Activated CD4-positive, alpha-beta T cell treated with anti-CD3 and anti-CD28 coated beads for 24 hours (primary cell): ENCODE measurements around the gene SIRPA.

Source experiments
- DNase-seq, 2 donors: peaks; one replicate each; pipeline ENCODE4 v3.0.0-alpha.2; 2020; ENCODE audit warnings: low read depth in 2 of 2

Gene SIRPA

DNA sequence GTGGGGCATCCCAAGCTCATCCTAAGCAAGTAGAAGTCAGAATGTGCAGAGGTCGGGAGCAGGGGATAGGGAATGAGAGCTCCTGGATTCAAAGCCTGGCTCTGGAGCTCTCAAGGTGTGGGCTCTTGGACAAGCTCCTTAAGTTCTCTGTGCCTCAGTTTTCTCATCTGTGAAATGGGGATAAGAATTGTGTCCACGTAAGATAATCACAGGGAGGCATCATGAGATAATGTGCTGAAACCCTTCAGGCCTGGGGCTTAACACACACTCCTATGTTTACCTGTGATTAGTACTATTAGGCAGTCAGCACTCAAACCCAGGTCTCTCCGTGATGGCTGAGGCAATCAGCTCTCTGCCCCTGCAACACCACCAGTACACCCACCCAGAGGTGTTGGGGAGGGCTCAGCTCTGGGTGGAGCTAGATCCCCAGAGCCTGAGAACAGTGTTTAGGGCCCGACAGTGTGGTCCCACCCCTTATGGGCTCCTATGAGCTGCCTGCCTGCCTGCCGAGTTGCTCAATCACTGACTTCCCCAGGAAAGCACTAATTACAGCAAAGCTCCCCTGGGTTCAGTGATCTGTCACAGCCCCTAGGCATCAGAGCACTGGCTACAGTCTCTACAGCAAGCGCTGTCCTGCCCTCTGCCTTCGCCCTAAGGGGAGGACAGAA lies 6.3 kb upstream of the SIRPA start:
- DNase-seq: no peak

- no peak for DNase-seq
Measured at GRCh38 chr20:1890469-1891262, 4.5 kb upstream of the SIRPA start.

DNA sequence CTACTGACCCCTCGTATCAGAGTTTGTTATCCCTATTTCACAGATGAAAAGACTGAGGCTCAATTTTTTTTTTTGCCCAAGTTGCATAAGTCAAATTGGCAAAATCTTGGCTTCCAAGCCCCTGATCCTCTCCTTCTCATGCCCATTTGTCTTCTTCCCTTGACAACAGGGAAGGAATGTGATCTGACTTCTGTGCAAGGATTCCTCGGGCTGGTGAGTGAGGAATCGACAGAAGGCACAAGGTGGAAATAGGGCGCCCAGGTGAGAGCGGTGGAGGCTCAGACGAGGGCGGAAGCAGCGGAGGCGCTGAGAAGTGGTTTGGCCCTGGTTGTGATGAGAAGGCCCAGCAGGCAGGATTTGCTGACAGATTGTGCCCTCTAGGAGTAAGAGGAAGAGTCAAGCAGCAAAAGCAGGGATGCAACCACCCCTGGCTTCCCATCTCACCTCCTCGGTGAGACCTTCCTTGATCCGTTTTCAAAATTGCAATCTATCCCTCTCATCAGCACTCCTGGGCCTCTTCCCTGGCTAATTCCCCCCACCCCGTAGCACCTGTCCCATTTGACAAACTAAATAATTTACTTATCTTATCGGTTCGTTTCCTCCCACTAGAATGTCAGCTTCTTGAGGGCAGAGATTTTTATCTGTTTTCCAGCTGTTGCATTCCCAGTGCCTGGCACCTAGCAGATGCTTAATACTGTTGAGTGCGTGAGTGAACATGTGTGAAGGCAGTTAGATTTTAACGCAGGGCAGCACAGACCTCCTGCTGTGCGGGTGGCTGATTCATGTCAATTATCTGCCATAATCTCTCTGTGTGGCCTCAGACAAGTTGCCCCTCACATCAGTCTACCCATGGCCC lies 3.7 kb upstream of the SIRPA start:
- DNase-seq: no peak

DNA sequence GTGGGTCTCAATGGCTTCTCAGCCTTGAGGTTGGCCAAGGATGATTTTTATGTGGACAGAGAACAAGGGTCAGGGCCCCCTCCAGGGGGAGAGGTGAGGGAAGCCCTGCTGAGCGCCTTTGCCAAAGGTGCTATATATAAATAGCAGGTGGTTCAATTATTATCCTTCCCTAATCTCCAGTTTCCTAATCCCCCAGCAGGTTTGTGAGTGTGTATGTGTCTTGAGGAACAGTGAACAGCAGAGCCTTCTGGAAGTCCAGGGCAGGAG lies 3.2 kb upstream of the SIRPA start:
- DNase-seq: no peak

DNA sequence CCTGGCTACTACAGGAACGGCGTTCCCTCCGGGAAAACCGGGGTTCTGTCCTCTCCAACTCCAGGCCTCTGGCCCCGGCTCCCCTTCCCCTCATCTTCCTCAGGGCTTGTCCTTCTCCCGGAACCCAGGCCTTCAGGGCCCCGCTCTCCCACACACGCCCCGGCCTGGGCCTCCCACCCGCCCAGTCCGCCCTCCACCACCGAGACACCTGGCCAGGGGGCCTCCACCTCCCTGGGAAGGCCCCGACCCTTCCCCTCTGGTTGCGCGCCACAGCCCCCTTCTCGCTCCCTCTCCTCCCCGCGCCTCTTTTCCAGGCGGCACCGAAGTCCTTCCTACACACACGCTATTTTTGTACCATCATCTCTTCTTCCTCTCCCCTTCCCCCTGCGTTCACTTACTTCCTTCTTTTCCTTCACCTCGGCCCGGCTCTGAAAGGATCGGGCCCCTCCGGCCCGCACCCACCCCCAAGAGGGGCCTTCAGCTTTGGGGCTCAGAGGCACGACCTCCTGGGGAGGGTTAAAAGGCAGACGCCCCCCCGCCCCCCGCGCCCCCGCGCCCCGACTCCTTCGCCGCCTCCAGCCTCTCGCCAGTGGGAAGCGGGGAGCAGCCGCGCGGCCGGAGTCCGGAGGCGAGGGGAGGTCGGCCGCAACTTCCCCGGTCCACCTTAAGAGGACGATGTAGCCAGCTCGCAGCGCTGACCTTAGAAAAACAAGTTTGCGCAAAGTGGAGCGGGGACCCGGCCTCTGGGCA lies 1.3 kb upstream of the SIRPA start:
- no peak for DNase-seq

DNA sequence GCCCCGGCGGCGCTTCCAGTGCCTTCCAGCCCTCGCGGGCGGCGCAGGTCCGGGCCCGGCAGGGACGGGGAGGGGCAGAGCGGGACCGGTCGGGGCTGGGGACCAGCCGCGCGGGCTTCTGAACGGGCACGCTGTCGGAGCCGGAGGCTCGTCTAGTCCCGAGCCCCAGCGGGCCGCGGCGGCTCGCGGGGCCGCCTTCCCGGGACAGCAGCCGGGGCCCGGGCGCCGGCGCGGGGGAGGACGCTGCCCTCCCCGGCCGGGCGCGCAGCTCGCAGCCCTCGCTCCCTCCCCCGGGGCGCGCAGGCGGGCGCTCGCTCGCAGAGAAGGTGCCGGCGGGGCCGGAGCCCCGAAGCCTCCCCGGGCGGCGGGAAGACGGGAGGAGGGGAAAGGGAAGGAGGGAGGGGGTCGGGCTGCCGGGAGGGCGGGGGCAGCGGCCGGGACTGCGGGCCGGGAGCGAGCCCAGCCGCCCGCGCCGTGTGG lies 696 bp upstream of the SIRPA start:
- no peak for DNase-seq

DNA sequence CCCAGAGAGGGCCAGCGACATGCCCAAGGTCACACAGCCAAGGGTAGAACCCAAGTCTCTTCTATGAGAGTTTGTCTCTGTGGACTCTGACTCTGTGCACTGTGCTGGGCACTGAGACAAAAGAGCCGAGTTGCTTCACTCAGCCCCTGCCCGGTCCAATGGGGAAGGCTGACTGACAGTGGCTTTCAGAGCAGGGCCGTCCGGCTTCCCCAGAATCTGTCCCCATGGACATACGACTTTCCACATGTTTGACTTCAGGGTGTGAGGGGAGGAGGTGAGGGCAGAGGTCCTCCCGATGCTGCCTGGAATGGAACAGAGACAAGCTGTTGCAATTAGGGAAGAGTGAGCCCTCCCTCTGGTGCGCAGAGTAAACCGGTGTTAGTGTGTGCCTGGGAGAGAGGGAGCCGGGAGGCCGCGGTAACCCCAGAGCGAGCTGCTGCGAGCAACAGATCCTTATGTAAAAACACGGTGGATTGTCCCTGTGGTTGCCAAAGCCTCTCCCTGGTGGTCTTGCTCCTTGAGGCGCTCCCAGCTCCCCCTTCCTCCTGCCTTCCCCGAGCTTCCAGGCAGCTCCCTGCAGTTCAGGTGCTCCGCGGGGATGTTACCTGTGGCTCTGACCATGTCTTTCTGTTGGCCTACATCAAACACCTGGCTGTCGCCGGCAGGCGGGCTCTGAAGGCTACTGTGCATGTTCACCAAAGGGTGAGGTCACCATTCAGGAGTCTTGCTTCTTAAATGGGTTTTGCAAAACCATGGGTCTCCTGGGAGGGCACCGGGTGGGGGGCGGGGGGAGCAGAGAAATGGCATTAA lies 672 bp downstream of the SIRPA start:
- DNase-seq: no peak

DNA sequence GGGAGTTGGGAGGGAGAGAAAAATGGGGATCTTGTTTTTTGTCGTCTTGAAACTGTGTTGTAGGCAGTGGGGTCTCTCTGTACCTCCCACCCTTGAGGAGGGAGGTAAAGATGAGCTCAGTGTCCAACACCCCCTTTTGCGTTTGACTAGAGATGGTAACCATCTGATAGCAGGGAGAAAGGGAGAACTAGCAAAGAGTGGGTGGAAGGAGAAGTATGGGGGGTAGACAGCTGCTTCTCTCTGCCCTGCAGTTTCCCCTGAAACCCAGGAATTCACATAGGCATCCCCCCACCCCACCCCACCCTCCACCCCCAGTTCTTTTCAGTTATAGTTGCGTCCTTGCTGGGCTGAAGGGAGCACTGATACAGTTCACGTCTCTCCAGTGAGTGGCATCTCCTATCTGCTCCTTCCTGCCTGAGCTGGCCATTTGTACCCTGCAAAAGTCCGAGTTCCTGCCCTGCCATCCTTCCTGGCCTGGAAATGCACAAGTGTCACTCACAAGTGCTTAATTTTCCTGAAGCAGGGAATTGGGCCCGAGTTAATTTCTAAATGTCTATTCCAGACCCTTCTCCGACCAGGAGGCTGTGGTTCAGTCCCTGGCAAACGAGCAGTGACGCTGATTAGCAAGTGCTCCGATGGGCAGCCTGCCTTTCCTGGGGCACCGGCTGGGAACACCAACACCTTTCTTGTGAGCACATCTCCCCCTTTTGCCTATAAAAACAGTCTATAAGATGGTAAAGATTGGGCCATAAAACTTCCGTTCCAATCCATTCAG lies 1.5 kb downstream of the SIRPA start:
- no peak for DNase-seq

DNA sequence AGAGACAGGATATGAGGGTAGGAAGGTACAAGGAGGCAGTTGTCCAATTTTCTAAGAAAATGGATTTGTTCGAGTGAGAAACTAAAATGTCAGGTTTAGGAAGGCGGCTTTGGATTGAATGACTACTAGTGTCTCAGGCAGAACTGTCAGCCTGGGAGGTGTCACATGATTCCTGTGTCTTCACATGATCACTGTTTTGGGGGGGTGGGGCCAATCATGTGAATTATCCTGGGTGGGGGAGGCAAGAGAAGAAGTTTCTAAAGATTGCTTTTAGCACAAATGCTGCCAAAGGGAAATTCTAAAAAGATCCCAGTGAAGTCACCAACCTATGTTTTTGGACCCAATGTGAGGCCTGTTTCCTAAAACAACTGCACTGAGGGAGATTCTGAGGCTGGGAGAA lies 2.3 kb downstream of the SIRPA start:
- no peak for DNase-seq

- no peak for DNase-seq
Measured at GRCh38 chr20:1897965-1898464, 2.8 kb downstream of the SIRPA start.

DNA sequence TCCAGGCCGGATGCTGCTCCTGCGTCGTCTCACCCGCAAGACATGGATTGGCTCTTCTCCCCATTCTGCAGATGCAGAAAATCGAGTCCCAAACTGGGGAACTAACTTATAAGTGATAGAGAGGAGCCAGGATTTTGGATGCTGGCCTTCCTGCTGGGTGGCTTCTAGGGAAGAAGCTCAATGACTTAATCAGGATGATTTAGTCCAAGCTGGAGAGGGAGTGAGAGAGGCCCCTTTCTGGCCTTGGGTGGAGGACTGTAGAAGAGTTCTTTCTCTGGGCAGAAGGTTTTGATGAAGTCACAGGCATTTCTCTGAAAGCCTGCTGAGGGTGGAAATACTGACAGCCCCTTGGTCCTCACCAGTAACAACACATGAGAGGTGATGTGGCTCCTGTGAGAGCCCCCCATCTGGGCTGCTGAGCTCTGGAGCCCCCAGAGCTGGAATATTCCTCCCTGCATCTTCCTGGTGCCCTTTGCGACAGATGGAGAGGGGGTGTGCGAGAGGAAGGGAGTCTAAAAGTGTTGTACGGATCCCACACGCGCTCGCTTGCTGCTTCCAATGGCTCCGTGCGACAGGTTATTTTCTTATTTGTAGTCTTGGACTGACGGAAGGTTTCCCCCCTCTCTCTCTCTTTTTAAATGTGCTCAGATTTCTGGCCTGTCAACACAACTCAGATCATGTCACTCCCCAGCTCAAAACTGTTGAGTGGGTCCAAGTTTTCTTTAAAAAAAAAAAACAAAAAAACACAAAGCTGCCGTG lies 3.5 kb downstream of the SIRPA start:
- DNase-seq: no peak

GRCh38 chr20:1899241-1899525 lies 4.0 kb downstream of the SIRPA start:
- DNase-seq: no peak

- DNase-seq: no peak
Measured at GRCh38 chr20:1900321-1900801, 5.2 kb downstream of the SIRPA start.

GRCh38 chr20:1901704-1902103 lies 6.5 kb downstream of the SIRPA start:
- DNase-seq: no peak

DNA sequence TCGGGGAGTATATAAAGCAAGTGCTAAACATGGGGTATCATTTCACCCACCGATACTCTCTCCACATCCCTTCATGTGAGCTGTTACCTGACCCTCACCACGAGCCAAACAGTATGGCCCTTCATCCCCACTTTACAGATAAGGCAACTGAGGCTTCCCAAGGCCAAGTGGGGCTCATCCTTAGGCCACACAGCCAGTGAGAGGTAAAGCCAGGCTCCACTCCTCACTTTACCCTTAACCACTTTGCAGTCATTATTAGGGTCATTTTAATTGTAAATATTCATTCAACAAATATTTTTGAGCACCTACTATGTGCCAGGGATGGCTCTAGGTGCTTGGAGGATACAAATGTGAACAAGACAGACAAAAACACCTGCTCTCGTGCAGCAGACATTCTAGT lies 7.0 kb downstream of the SIRPA start:
- DNase-seq: no peak

DNA sequence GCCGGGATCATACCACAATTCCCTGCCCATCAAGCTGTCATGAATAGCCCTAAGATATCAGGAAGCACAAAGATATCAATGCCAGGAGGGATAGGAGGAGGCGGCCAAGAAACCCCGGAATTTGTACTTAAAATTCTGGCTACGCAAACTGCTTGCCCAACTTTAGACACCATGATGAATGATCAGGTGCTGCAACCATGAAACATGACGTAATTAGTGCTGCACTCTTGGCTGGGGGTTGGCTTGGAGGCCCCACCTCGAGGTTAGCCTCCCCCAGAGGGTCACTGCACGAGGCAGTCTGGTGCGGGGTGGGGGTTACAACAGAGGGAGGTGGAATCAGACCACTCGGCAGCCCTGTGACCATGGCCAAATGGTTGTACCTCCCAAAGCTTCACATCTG lies 8.9 kb downstream of the SIRPA start:
- no peak for DNase-seq

- DNase-seq: no peak
Measured at GRCh38 chr20:1905009-1905408, 9.8 kb downstream of the SIRPA start.

GRCh38 chr20:1905693-1906092 lies 10.5 kb downstream of the SIRPA start:
- no peak for DNase-seq

- DNase-seq: no peak
Measured at GRCh38 chr20:1906361-1907051, 11.3 kb downstream of the SIRPA start.
